Ishikawa (cell line): ENCODE data around the gene ATG16L2.

ENCODE experiments used
- CEBPB ChIP-seq: IDR thresholded peaks from 2 replicates; pipeline ENCODE4 v1.6.1; 2012
- EGR1 ChIP-seq: IDR thresholded peaks from 2 replicates; pipeline ENCODE4 v1.6.1; 2012
- EP300 ChIP-seq: IDR thresholded peaks from 2 replicates; pipeline ENCODE4 v1.6.1; 2012; ENCODE audit warnings: borderline replicate concordance
- FOXM1 ChIP-seq: IDR thresholded peaks from 2 replicates; pipeline ENCODE4 v1.6.1; 2012; ENCODE audit warnings: low read depth, borderline replicate concordance
- MAX ChIP-seq: IDR thresholded peaks from 2 replicates; pipeline ENCODE4 v1.6.1; 2012
- NFIC ChIP-seq: IDR thresholded peaks from 2 replicates; pipeline ENCODE4 v1.6.1; 2012
- RAD21 ChIP-seq: IDR thresholded peaks from 2 replicates; pipeline ENCODE4 v1.6.1; 2012; ENCODE audit warnings: low read depth
- REST ChIP-seq: IDR thresholded peaks from 2 replicates; pipeline ENCODE4 v1.6.1; 2012; ENCODE audit warnings: low read depth, mild to moderate bottlenecking
- TAF1 ChIP-seq: IDR thresholded peaks from 2 replicates; pipeline ENCODE4 v1.6.1; 2012; ENCODE audit warnings: low read depth, mild to moderate bottlenecking
- TCF12 ChIP-seq: IDR thresholded peaks from 2 replicates; pipeline ENCODE4 v1.6.1; 2012; ENCODE audit warnings: low read depth
- TEAD4 ChIP-seq: IDR thresholded peaks from 2 replicates; pipeline ENCODE4 v1.6.1; 2012
- USF1 ChIP-seq: IDR thresholded peaks from 2 replicates; pipeline ENCODE4 v1.6.1; 2012
- YY1 ChIP-seq: IDR thresholded peaks from 2 replicates; pipeline ENCODE4 v1.6.1; 2012; ENCODE audit warnings: low read depth
- ZBTB7A ChIP-seq: IDR thresholded peaks from 2 replicates; pipeline ENCODE4 v1.6.1; 2012; ENCODE audit warnings: low read depth

- TF ChIP-seq CEBPB (no peak), FOXM1 (no peak), RAD21 (no peak), TEAD4 (no peak), REST (no peak), ZBTB7A (no peak), EGR1 (no peak), TCF12 (no peak), EP300 (no peak), TAF1 (no peak), NFIC (no peak), USF1 (no peak), MAX (no peak), YY1 (no peak)
Measured at GRCh38 chr11:72805216-72805615, 9.0 kb upstream of the ATG16L2 start.
